GM19351 (cell line): ENCODE results near the gene TNF.
"Not testable (repeated sequence)": the region's sequence is repeated elsewhere in the genome, so short reads cannot be mapped to it uniquely, and the experiment has no call there.

Source experiments
- ATAC-seq: cut with Tn5 transposase; IDR thresholded peaks from one replicate; pipeline ENCODE4 v1.9.1; 2021; ENCODE audit warnings: mild to moderate bottlenecking, moderate library complexity; ENCODE audit not compliant: unreplicated experiment

The TNF gene

GRCh38 chr6:31543639-31544038 is 31.7 kb upstream of the TNF start:
- no peak for ATAC-seq

GRCh38 chr6:31544676-31545075 is 30.7 kb upstream of the TNF start:
- no peak for ATAC-seq

GRCh38 chr6:31545291-31545690 is 30.1 kb upstream of the TNF start:
- ATAC-seq, result no peak

GRCh38 chr6:31546339-31546957 is 28.9 kb upstream of the TNF start, which contains the start of gene ATP6V1G2:
Gene ATP6V1G2, minus strand, starts transcription at chr6:31546608. Its CDS starts 49 bp downstream, at chr6:31546559.
- ATAC-seq, result no peak

- peak; percentile 75 for ATAC-seq
Measured at GRCh38 chr6:31546958-31547726, 28.2 kb upstream of the TNF start, which contains the start of gene NFKBIL1. Gene NFKBIL1, plus strand, starts transcription at chr6:31547608. Its CDS starts 87 bp downstream, at chr6:31547695.

DNA sequence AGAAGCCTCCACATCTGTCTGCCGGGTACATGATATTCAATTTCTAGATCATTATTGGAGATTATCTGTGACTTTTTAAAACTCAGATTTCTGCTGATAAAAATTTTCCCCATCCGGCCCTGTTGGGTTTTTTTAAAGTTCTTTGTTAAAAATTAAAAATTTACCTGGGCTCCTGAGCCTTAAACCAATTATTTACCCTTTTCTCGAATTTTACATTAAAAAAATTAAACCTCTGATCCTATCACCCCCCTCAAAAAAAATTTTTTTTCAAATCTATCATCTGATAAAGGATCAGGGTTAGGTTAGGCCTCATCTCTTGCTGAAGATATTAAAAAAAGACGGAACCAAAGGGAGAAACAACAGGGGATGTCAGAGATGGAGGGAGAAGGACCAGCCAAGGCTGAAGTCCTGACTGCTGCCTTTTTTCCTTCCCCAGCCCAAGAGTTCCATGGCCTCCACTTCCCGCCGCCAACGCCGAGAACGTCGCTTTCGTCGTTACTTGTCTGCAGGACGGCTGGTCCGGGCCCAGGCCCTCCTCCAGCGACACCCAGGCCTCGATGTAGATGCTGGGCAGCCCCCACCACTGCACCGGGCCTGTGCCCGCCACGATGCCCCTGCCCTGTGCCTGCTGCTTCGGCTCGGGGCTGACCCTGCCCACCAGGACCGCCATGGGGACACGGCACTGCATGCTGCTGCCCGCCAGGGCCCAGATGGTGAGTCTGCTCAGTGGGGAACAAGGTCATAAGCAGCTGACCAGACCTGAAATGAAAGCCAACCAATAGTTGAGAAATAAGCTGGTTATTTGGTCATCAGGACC is 27.4 kb upstream of the TNF start:
- ATAC-seq, result no peak

GRCh38 chr6:31548544-31548873 is 26.9 kb upstream of the TNF start:
- no peak for ATAC-seq

GRCh38 chr6:31551371-31551770 is 24.0 kb upstream of the TNF start:
- ATAC-seq, result not testable (repeated sequence)

- no peak for ATAC-seq
Measured at GRCh38 chr6:31556307-31556706, 19.1 kb upstream of the TNF start.

DNA sequence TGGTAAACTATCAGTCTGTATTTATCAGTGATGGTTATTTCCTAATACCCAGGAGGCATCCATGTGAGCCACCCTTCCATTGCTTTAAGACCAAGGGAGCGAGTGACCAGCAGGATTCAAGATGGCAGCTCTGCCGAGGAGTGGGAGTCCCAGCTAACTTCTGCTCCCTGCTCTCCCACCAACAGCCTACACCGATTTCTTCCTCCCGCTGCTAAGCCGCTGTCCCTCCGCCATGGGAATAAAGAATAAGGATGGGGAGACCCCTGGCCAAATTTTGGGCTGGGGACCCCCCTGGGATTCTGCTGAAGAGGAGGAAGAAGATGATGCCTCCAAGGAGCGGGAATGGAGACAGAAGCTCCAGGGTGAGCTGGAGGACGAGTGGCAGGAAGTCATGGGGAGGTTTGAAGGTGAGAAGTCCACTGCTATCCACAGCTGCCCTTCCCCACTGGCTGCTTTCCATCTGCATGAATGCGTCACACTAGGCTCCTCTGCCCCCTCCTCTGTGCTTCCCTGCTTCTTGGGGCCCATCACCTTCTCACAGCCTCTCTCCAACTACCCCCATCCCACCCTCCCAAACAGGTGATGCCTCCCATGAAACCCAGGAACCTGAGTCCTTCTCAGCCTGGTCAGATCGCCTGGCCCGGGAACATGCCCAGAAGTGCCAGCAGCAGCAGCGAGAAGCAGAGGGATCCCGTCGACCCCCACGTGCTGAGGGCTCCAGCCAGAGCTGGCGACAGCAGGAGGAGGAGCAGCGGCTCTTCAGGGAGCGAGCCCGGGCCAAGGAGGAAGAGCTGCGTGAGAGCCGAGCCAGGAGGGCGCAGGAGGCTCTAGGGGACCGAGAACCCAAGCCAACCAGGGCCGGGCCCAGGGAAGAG is 17.7 kb upstream of the TNF start:
- no peak for ATAC-seq

- ATAC-seq, result no peak
Measured at GRCh38 chr6:31558318-31558625, 17.1 kb upstream of the TNF start.

DNA sequence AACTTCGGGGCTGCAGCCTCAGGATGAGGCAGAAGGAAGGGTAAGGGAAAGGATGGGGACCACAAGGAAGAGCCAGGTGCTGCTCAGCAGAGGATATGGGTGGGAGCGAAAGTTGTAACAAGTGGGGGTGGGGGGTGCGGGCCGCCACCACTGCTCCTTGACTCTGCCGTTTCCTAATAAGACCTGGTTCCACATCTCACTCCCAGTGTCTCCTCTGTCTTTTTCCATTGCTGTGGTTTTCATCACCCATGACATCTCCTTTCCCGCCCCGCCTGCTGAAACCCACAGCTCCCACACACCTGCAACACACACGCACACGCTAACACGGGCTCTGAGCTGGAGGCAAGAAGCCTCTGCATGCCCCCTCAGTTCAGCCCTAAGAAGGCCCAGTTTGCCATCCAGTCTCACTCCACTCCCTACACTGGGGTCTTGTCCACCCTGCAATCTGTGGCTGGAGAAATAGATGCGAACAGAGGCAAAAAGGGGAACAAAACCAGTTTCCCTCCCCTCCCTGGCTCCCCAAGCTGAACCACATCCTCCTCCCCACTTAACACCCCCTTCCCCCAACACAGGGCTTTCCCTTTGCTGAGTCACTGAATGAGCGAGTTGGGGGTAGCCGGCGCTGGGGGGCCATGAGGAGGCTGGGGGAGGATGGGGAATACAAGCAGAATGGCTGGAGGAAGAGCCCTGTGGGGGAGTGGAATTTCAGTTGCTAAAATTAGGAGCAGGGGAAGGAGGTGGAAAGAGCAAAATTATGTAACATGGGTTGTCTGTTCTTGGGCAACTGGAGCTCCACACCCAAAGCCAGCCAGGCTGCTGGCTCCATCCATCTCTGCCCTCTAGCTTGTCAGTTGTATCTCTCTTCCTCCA is 16.5 kb upstream of the TNF start:
- no peak for ATAC-seq

DNA sequence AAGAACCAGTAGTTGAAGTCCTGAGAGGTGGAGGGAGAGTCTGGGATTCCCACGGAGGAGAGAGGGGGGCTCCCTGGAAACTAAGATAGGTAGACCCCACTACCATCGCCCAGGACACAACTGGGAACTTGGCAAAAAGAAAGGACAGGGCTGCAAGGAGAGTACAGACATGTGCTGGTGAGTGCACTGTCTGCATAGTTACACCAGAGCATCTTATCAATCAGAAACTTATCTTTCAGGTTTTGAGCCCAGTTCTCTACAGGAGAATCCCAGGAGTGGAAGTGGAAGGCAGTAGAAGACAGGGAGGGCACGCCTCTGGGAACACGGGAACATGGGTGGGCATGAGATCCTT is 15.8 kb upstream of the TNF start:
- ATAC-seq, result no peak

GRCh38 chr6:31559958-31560696 is 15.2 kb upstream of the TNF start:
- peak; percentile 55 for ATAC-seq

- no peak for ATAC-seq
Measured at GRCh38 chr6:31560697-31561058, 14.7 kb upstream of the TNF start.

GRCh38 chr6:31567531-31568370 is 7.6 kb upstream of the TNF start:
- ATAC-seq, result no peak

DNA sequence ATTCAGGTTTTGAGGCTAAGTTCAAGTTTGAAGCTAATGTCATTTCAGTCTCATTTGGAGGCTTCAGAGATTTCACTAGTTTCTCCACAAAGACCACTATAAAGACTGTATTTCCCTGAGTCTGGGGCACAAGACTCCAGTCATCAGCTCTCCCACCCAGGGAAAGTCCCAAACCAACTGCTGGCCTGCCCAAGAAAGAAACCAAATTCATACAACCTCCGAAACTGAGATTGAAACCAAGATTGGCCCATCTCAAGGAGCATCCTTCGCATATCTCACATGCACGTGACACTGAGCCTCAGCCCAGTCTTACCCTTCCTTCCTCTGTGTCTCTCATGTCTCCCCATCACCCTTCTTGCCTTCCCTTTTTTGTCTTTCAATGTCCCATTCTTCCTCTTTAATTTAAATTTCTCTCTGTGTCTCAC is 6.8 kb upstream of the TNF start:
- peak; percentile 73 for ATAC-seq

- no peak for ATAC-seq
Measured at GRCh38 chr6:31569861-31570536, 5.4 kb upstream of the TNF start.
